Progenitor cell of endocrine pancreas (in vitro differentiated cells): ENCODE measurements around the gene MAF. TPM values are rescaled to one million over a fixed set of nuclear protein-coding genes. Genes with fewer than 3 reads are reported as not detected.

Source experiments
- DNase-seq: peaks from one replicate; pipeline ENCODE4 v3.0.0; 2021; ENCODE audit warnings: low spot score; ENCODE audit not compliant: unreplicated experiment
- H3K27ac Mint-ChIP-seq: 2 replicates; pipeline ENCODE4 v1.8.0; 2021; ENCODE audit warnings: mild to moderate bottlenecking, moderate library complexity, mixed read lengths
- H3K27me3 Mint-ChIP-seq: 2 replicates; pipeline ENCODE4 v1.8.0; 2021; ENCODE audit warnings: mixed read lengths
- H3K36me3 Mint-ChIP-seq: 2 replicates; pipeline ENCODE4 v1.8.0; 2022; ENCODE audit warnings: mixed read lengths; ENCODE audit not compliant: insufficient read depth
- H3K4me1 Mint-ChIP-seq: 2 replicates; pipeline ENCODE4 v1.8.0; 2021; ENCODE audit warnings: low read depth, mixed read lengths
- H3K4me3 Mint-ChIP-seq: 2 replicates; pipeline ENCODE4 v1.8.0; 2021; ENCODE audit warnings: low read depth, mild to moderate bottlenecking, moderate library complexity, mixed read lengths
- H3K9me3 Mint-ChIP-seq: 2 replicates; pipeline ENCODE4 v1.8.0; 2021; ENCODE audit warnings: low read depth, mixed read lengths
- CTCF ChIP-seq: fragments of 200-600 bp; sonication (generic); IDR thresholded peaks from one replicate; pipeline ENCODE4 v1.5.0; 2021; ENCODE audit warnings: antibody characterized with exemption, mild to moderate bottlenecking; ENCODE audit not compliant: unreplicated experiment
- total RNA-seq: library from RNA; stranded (reverse); gene quantifications from 2 replicates; pipeline ENCODE4 v1.2.1, GENCODE V29; 2021

Gene MAF
- total RNA-seq, 1 donor from 2014 or later, result 17.3 TPM

GRCh38 chr16:79642652-79643051 lies 42.1 kb upstream of the MAF start:
- no peak for DNase-seq
- Mint-ChIP-seq H3K36me3 (no peaks in the 10 kb centered on the region), H3K9me3 (no peaks in the 10 kb centered on the region), H3K27ac (no peak overlapping the region), H3K27me3 (peaks cover 3% of the 10 kb centered on the region), H3K4me1 (peaks cover 5% of the 10 kb centered on the region), H3K4me3 (no peak overlapping the region)
- no peak for TF ChIP-seq CTCF

- H3K9me3 Mint-ChIP-seq, result no peaks in the 10 kb centered on the region
- H3K27ac Mint-ChIP-seq, result no peak overlapping the region
- no peak overlapping the region for H3K4me3 Mint-ChIP-seq
- DNase-seq, result no peak
- TF ChIP-seq CTCF, result no peak
- peaks cover 5% of the 10 kb centered on the region for H3K4me1 Mint-ChIP-seq
- no peaks in the 10 kb centered on the region for H3K36me3 Mint-ChIP-seq
- peaks cover 3% of the 10 kb centered on the region for H3K27me3 Mint-ChIP-seq
Measured at GRCh38 chr16:79640513-79641360, 40.2 kb upstream of the MAF start.

- no peak for TF ChIP-seq CTCF
- no peak for DNase-seq
- Mint-ChIP-seq H3K4me1 (peaks cover 4% of the 10 kb centered on the region), H3K27ac (no peak overlapping the region), H3K9me3 (no peaks in the 10 kb centered on the region), H3K36me3 (no peaks in the 10 kb centered on the region), H3K4me3 (no peak overlapping the region), H3K27me3 (peaks cover 3% of the 10 kb centered on the region)
Measured at GRCh38 chr16:79639576-79640311, 39.2 kb upstream of the MAF start.

- DNase-seq, result no peak
- H3K27me3 Mint-ChIP-seq, result peaks cover 3% of the 10 kb centered on the region
- TF ChIP-seq CTCF, result no peak
- H3K4me1 Mint-ChIP-seq, result peaks cover 3% of the 10 kb centered on the region
- no peak overlapping the region for H3K27ac Mint-ChIP-seq
- no peaks in the 10 kb centered on the region for H3K36me3 Mint-ChIP-seq
- no peaks in the 10 kb centered on the region for H3K9me3 Mint-ChIP-seq
- H3K4me3 Mint-ChIP-seq, result no peak overlapping the region
Measured at GRCh38 chr16:79638386-79638785, 37.8 kb upstream of the MAF start.

- peaks cover 3% of the 10 kb centered on the region for H3K4me1 Mint-ChIP-seq
- H3K9me3 Mint-ChIP-seq, result no peaks in the 10 kb centered on the region
- no peak overlapping the region for H3K27ac Mint-ChIP-seq
- no peaks in the 10 kb centered on the region for H3K36me3 Mint-ChIP-seq
- no peak overlapping the region for H3K4me3 Mint-ChIP-seq
- peaks cover 8% of the 10 kb centered on the region for H3K27me3 Mint-ChIP-seq
- no peak for TF ChIP-seq CTCF
- DNase-seq, result no peak
Measured at GRCh38 chr16:79635488-79635887, 35.0 kb upstream of the MAF start.
